ENCODE results near the gene FXYD7.
"Not testable (repeated sequence)": the region's sequence is repeated elsewhere in the genome, so short reads cannot be mapped to it uniquely, and the experiment has no call there.

The FXYD7 gene

GRCh38 chr19:35143231-35143715 is at the start of gene FXYD7:
FXYD7 (plus strand) TSS chr19:35143255; CDS start chr19:35143334, 79 bp downstream.
- ATAC-seq (no peak), DNase-seq (peak; percentile 28)

- ATAC-seq (no peak), DNase-seq (no peak)
Observed at GRCh38 chr19:35093430-35093829, 49.6 kb upstream of the FXYD7 start.

- ATAC-seq: no peak
Observed at GRCh38 chr19:35093941-35094647, 49.0 kb upstream of the FXYD7 start.

GRCh38 chr19:35094656-35095055 is 48.4 kb upstream of the FXYD7 start:
- ATAC-seq (no peak), DNase-seq (no peak)

More at GRCh38 chr19:35093941-35094647, 49.0 kb upstream of the FXYD7 start:
- DNase-seq: no peak

GRCh38 chr19:35095667-35096368 is 47.2 kb upstream of the FXYD7 start:
- no peak for DNase-seq
- no peak for ATAC-seq

- ATAC-seq: peak; percentile 32
- DNase-seq: no peak
Observed at GRCh38 chr19:35098413-35099049, 44.5 kb upstream of the FXYD7 start.

GRCh38 chr19:35099155-35099896 is 43.7 kb upstream of the FXYD7 start:
- no peak for ATAC-seq
- DNase-seq: no peak

GRCh38 chr19:35099897-35100275 is 43.2 kb upstream of the FXYD7 start:
- no peak for ATAC-seq
- DNase-seq: no peak

- ATAC-seq: no peak
- no peak for DNase-seq
Observed at GRCh38 chr19:35100588-35101533, 42.2 kb upstream of the FXYD7 start.

- not testable (repeated sequence) for ATAC-seq
Observed at GRCh38 chr19:35101949-35102348, 41.1 kb upstream of the FXYD7 start.

GRCh38 chr19:35103614-35104013 is 39.4 kb upstream of the FXYD7 start:
- not testable (repeated sequence) for ATAC-seq, DNase-seq

More at GRCh38 chr19:35101949-35102348, 41.1 kb upstream of the FXYD7 start:
- DNase-seq: not testable (repeated sequence)

- no peak for DNase-seq
- no peak for ATAC-seq
Observed at GRCh38 chr19:35104361-35104760, 38.7 kb upstream of the FXYD7 start.

GRCh38 chr19:35105047-35105410 is 38.0 kb upstream of the FXYD7 start:
- ATAC-seq (no peak), DNase-seq (no peak)

- ATAC-seq: no peak
- DNase-seq: no peak
Observed at GRCh38 chr19:35105411-35106290, 37.4 kb upstream of the FXYD7 start.

- DNase-seq (no peak), ATAC-seq (no peak)
Observed at GRCh38 chr19:35106291-35106583, 36.8 kb upstream of the FXYD7 start.

- DNase-seq: no peak
- no peak for ATAC-seq
Observed at GRCh38 chr19:35106898-35107541, 36.0 kb upstream of the FXYD7 start.

- peak; percentile 20 for DNase-seq
- ATAC-seq: no peak
Observed at GRCh38 chr19:35107545-35107944, 35.5 kb upstream of the FXYD7 start.

GRCh38 chr19:35108730-35109129 is 34.3 kb upstream of the FXYD7 start:
- ATAC-seq (no peak), DNase-seq (no peak)

GRCh38 chr19:35109395-35110112 is 33.5 kb upstream of the FXYD7 start:
- no peak for ATAC-seq
- DNase-seq: no peak

Data from stimulated activated naive CD8-positive, alpha-beta T cell treated with anti-CD3 and anti-CD28 coated beads, Interleukin-15, Interleukin-2, amounts not matched to agents 100 U/mL and 50 U/mL, for 24 hours (primary cell).